Suprapubic skin (tissue), 4 donors: ENCODE results near the gene RAB20. TPM values are rescaled to one million over a fixed set of nuclear protein-coding genes. Genes with fewer than 3 reads are reported as not detected.

ENCODE experiments used
- DNase-seq, 2 donors: peaks; one replicate each; pipeline ENCODE4 v3.0.0-alpha.2; 2019; ENCODE audit warnings: low spot score in 2 of 2
- H3K27ac ChIP-seq: fragments of 200-600 bp; sonication (generic); one replicate; pipeline ENCODE4 v1.5.1; 2019
- H3K27me3 ChIP-seq: fragments of 200-600 bp; sonication (generic); one replicate; pipeline ENCODE4 v1.5.1; 2019
- H3K36me3 ChIP-seq: fragments of 200-600 bp; sonication (generic); one replicate; pipeline ENCODE4 v1.5.1; 2019
- H3K4me1 ChIP-seq: fragments of 200-600 bp; sonication (generic); one replicate; pipeline ENCODE4 v1.5.1; 2019
- H3K4me3 ChIP-seq: fragments of 200-600 bp; sonication (generic); one replicate; pipeline ENCODE4 v1.5.1; 2019; ENCODE audit warnings: mild to moderate bottlenecking
- H3K9me3 ChIP-seq: fragments of 200-600 bp; sonication (generic); one replicate; pipeline ENCODE4 v1.5.1; 2019
- EP300 ChIP-seq: sonication (generic); formaldehyde crosslinking; IDR thresholded peaks from one replicate; pipeline ENCODE4 v1.6.1; 2017; ENCODE audit warnings: antibody characterized with exemption
- POLR2A ChIP-seq, 2 donors: fragments of 450-650 bp; IDR thresholded peaks; one replicate each; pipeline ENCODE4 v1.6.1; 2017; ENCODE audit warnings: antibody characterized with exemption in 2 of 2, mild to moderate bottlenecking in 2 of 2, moderate library complexity in 2 of 2
- POLR2AphosphoS5 ChIP-seq, 3 donors: sonication (generic); formaldehyde crosslinking; IDR thresholded peaks; one replicate each; pipeline ENCODE4 v1.6.1; 2017; ENCODE audit warnings: antibody characterized with exemption in 3 of 3
- WGBS: methylation state at CpG from one replicate; pipeline ENCODE4 v1.1.5; 2018; 5-methylcytosine and 5-hydroxymethylcytosine counted together
- total RNA-seq, 4 donors: library from RNA; depleted of rRNA; stranded (reverse); fragments of >200 nt; gene quantifications; one replicate each; pipeline ENCODE4 v1.1.0, GENCODE V29; 2016
- TF ChIP-seq, protein P1 (sequence below), 2 donors: fragments of 200-600 bp in 1 of 2; fragments of 450-650 bp in 1 of 2; sonication (generic) in 1 of 2; IDR thresholded peaks; one replicate each; pipeline ENCODE4 v1.5.1; 2016 to 2019; ENCODE audit warnings: antibody characterized with exemption in 2 of 2, mild to moderate bottlenecking in 1 of 2, moderate library complexity in 1 of 2

The RAB20 gene
- total RNA-seq, 4 donors from 2014 or later: 2.0 to 6.7 (median 3.7) TPM

GRCh38 chr13:110590577-110590976, 29.1 kb upstream of the RAB20 start:
- Histone ChIP-seq H3K36me3 (no peaks in the 10 kb centered on the region), H3K4me1 (peaks cover 6% of the 10 kb centered on the region), H3K27ac (no peak overlapping the region), H3K27me3 (no peaks in the 10 kb centered on the region), H3K9me3 (no peaks in the 10 kb centered on the region), H3K4me3 (no peak overlapping the region)
- peak in 1 of 2 donors; percentile 52 for DNase-seq
- TF ChIP-seq POLR2AphosphoS5 (IDR thresholded peaks at IDR 0.05) (no peak), POLR2A (IDR thresholded peaks at IDR 0.05) (no peak), EP300 (no peak)
- TF ChIP-seq, protein P1, sequence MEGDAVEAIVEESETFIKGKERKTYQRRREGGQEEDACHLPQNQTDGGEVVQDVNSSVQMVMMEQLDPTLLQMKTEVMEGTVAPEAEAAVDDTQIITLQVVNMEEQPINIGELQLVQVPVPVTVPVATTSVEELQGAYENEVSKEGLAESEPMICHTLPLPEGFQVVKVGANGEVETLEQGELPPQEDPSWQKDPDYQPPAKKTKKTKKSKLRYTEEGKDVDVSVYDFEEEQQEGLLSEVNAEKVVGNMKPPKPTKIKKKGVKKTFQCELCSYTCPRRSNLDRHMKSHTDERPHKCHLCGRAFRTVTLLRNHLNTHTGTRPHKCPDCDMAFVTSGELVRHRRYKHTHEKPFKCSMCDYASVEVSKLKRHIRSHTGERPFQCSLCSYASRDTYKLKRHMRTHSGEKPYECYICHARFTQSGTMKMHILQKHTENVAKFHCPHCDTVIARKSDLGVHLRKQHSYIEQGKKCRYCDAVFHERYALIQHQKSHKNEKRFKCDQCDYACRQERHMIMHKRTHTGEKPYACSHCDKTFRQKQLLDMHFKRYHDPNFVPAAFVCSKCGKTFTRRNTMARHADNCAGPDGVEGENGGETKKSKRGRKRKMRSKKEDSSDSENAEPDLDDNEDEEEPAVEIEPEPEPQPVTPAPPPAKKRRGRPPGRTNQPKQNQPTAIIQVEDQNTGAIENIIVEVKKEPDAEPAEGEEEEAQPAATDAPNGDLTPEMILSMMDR (IDR thresholded peaks at IDR 0.05): no peak
- 65% methylated on average over 6 of the region's 6 CpGs for WGBS

- WGBS: 41% methylated on average over 3 of the region's 3 CpGs
Observed at GRCh38 chr13:110589793-110590390, 28.4 kb upstream of the RAB20 start.

DNA sequence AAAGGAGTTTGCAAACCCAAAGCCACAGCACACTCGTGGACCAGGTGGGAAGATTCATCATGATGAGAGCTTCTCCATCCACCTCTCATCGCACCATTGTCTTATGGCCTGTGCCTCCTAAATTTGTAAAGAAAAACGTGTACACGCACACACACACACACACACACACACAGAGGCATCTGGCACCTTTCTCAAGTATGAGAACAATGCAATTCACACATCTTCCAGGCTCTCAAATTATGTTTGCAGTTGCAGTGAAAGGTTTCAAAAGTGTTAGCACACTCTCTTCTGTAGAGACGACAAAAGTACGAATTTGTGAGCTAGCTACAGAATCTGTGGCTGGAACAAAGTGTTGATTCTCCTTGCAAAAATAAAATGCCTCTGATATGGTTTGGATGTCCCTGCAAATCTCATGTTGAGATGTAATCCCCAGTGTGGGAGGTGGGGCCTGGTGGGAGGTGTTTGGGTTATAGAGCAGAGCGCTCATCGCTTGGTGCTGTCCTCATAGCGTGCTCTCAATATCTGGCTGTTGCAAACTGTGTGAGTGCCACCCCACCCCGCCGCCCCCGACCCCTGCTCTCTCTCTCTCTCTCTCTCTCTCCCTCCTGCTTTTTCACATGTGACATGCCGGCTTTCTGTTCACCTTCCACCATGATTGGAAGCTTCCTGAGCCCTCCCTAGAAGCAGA, 21.8 kb upstream of the RAB20 start:
- no peaks in the 10 kb centered on the region for H3K4me1 ChIP-seq
- no peak overlapping the region for H3K27ac ChIP-seq
- DNase-seq: no peak
- no peaks in the 10 kb centered on the region for H3K27me3 ChIP-seq
- H3K9me3 ChIP-seq: no peaks in the 10 kb centered on the region
- H3K4me3 ChIP-seq: no peak overlapping the region
- WGBS: 86% methylated on average over 13 of the region's 13 CpGs
- TF ChIP-seq EP300 (no peak), POLR2AphosphoS5 (IDR thresholded peaks at IDR 0.05) (no peak), POLR2A (IDR thresholded peaks at IDR 0.05) (no peak)
- TF ChIP-seq, protein P1 (IDR thresholded peaks at IDR 0.05): no peak
- H3K36me3 ChIP-seq: no peaks in the 10 kb centered on the region

More at GRCh38 chr13:110589793-110590390, 28.4 kb upstream of the RAB20 start:
- Histone ChIP-seq H3K4me1 (peaks cover 6% of the 10 kb centered on the region), H3K9me3 (no peaks in the 10 kb centered on the region), H3K36me3 (no peaks in the 10 kb centered on the region), H3K27ac (no peak overlapping the region), H3K27me3 (no peaks in the 10 kb centered on the region), H3K4me3 (no peak overlapping the region)
- no peak for TF ChIP-seq POLR2A (IDR thresholded peaks at IDR 0.05)
- no peak for TF ChIP-seq EP300
- TF ChIP-seq, protein P1 (IDR thresholded peaks at IDR 0.05): no peak
- TF ChIP-seq POLR2AphosphoS5 (IDR thresholded peaks at IDR 0.05): no peak
- no peak for DNase-seq

- no peak for DNase-seq
- 94% methylated on average over 13 of the region's 13 CpGs for WGBS
- H3K27ac ChIP-seq: no peak overlapping the region
- no peaks in the 10 kb centered on the region for H3K36me3 ChIP-seq
- no peaks in the 10 kb centered on the region for H3K4me1 ChIP-seq
- H3K4me3 ChIP-seq: no peak overlapping the region
- H3K9me3 ChIP-seq: no peaks in the 10 kb centered on the region
- H3K27me3 ChIP-seq: no peaks in the 10 kb centered on the region
- TF ChIP-seq POLR2AphosphoS5 (IDR thresholded peaks at IDR 0.05): no peak
- TF ChIP-seq, protein P1 (IDR thresholded peaks at IDR 0.05): no peak
- no peak for TF ChIP-seq EP300
- TF ChIP-seq POLR2A (IDR thresholded peaks at IDR 0.05): no peak
Observed at GRCh38 chr13:110582421-110582954, 21.0 kb upstream of the RAB20 start.

DNA sequence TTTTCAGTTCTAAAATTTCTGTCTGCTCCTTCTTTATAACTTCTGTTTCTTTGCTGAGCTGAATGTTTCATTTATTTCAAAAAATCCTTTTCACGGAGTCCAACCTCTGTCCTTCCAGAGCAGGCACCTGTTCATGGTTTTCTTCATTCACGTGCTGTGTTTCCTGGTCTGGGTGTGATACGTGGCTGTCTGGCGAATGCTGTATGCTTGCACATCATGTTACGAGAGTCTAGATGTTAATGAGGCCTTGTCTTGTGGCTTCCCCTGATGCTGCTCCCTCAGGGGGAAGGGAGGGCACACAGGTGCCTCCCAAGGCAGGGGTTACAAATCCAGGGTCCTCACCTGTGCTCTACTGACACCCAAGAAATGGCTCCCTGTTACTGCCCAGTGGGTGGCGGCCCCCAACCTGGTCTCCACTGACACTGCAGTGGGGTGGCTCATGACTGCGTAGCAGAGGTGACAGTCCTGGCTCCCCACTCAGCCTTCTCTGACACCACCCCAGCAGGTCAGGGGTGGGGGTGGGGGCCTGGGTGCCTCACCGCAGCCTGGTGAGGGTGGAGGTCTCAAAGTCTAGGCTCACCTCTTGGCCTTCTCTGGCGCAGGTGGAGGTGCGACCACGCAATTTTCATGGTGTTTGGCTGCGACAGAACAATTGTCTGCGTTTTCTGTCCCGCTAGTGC, 20.1 kb upstream of the RAB20 start:
- 96% methylated on average over 12 of the region's 14 CpGs for WGBS
- H3K36me3 ChIP-seq: no peaks in the 10 kb centered on the region
- no peak for DNase-seq
- no peak overlapping the region for H3K27ac ChIP-seq
- H3K9me3 ChIP-seq: no peaks in the 10 kb centered on the region
- no peak overlapping the region for H3K4me3 ChIP-seq
- no peaks in the 10 kb centered on the region for H3K4me1 ChIP-seq
- TF ChIP-seq POLR2A (IDR thresholded peaks at IDR 0.05): no peak
- TF ChIP-seq, protein P1 (IDR thresholded peaks at IDR 0.05): no peak
- no peak for TF ChIP-seq EP300
- no peak for TF ChIP-seq POLR2AphosphoS5 (IDR thresholded peaks at IDR 0.05)
- H3K27me3 ChIP-seq: no peaks in the 10 kb centered on the region
